HG03066 (cell line): Measurements from ENCODE around the gene CHRNB1.

ENCODE experiments used
- ATAC-seq: cut with Tn5 transposase; IDR thresholded peaks from one replicate; pipeline ENCODE4 v1.9.1; 2021; ENCODE audit warnings: low read depth; ENCODE audit not compliant: unreplicated experiment

Gene CHRNB1

DNA sequence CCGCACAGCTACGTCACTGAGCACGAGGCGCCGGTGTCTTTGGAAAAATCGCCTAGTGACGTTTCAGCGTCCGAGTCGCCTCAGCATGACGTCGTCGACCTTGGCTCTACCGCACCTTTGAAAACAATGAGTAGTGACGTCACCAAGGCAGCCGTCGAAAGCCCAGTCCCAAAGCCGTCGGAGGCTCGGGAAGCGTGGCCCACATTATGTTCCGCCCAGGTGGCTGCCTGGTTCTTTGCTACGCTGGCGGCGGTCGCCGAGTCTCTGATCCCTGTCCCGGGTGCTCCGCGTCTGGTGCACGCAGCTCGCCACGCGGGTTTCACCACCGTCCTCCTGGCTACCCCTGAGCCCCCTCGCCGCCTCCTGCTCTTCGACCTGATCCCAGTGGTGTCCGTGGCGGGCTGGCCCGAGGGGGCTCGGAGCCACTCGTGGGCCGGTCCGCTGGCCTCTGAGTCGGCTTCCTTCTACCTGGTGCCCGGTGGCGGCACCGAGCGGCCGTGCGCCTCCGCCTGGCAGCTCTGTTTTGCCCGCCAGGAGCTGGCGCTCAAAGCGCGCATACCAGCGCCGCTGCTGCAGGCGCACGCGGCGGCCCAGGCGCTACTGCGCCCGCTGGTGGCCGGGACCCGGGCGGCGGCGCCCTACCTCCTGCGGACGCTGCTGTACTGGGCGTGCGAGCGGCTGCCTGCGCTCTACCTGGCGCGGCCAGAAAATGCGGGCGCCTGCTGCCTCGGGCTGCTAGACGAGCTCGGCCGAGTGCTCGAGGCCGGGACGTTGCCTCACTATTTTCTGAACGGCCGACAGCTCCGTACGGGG lies 8.1 kb upstream of the CHRNB1 start:
- no peak for ATAC-seq

DNA sequence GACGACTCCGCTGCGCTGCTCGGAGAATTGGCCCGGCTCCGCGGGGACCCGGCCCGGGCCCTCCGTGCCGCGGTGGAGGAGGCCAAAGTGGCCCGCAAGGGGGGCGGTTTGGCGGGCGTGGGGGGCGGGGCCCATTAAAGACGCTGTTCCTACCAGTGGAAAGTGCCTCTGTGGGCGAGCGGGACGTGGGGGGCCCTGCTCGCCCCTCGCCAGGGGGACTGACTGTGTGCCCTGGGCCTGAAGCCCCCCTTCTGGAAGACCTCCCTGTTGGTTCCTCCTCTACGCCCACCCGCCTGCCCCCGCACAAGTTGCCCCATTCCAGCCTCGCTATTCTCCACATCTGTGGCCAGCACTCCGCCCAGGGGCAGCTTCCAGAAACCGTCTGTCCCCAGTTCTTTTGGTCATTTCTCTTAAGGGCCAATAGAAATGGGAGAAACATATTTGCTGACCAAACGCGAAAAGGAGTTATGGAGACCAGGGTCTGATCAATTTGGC lies 7.4 kb upstream of the CHRNB1 start:
- no peak for ATAC-seq

DNA sequence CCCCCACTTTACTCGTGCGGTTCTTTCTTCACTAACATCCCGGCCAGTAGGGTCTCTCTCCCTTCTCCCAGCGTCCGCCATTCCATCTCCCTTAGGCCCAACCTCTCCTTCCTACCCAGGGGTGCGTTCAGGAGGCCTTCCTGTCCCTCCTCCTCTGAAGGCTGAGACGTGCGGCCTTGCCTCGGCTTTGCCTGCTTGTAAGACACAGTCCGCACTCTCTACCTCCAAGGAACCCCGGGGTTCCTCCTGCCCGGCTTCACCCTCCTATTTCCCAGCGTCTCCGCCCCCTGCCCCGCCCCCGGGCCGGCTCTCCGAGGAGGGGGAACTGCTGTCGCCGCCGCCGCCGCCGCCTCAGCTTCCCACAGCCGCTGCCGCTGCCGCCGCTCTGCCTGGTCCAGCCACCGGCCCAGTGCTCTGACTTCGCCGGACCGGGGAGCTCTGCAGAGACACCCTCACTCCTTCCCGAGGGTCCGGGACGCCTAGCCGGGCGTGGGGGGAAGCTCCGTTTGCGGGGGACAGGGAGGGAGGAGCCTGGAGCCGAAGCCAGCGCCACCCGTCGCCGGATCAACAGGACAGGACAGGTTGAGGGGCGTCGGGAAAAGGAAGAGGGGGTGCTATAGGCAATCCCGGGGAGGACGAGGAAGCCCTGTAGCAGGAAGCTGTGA lies 6.8 kb upstream of the CHRNB1 start:
- ATAC-seq = no peak

DNA sequence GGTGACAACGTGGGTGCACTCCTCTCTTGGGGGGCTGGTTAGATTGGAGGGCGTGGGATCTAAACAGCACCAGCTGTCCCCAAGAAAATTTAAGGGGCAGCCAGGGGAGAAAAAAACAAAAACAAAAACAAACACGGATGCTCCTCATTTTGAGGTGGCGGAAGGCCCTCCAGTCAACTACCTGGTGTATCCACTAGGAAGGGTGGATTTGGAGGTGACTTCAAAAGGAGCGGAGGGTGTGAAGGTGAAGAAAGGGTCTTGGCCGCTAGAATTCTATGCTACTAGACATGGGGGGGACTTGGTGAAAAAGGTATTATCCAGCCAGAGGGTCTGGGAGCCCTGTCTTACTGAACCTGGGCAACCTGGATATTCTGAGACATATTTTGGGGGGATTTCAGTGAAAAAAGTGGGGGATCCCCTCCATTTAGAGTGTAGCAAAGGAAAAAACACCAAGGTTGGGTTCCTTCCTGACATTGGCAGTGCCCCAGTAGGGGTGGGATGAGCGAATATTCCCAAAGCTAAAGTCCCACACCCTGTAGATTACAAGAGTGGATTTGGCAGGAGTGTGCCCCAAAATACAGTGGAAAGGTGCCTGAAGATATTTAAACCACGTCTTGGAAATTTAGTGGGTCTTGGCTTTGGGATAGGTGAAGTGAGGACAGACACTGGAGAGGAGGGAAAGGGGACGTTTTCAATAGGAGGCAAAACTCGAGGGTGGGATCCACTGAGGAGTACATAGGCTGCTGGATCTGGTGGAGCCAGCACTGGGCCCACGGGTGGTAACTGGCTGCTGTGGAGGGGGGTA lies 6.0 kb upstream of the CHRNB1 start:
- ATAC-seq = no peak

DNA sequence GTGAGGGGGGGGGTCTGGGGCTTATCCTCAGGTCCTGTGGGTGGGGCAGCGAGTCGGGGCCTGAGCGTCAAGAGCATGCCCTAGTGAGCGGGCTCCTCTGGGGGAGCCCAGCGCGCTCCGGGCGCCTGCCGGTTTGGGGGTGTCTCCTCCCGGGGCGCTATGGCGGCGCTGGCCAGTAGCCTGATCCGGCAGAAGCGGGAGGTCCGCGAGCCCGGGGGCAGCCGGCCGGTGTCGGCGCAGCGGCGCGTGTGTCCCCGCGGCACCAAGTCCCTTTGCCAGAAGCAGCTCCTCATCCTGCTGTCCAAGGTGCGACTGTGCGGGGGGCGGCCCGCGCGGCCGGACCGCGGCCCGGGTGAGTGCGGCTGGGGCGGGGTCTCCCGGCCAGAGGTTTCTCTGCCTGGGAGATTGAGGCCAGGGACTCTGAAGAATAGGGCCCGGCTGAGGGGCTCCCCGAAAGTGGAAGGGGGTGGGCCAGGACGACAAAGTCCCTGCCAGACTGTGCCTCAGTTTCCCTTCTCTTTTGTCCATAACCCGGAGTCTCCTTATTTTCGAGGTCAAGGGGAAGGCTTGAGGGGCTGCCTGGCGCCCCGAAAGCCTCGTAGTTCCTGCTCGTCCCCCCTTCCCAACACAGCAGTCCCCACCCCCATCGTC lies 5.3 kb upstream of the CHRNB1 start, which contains the start of gene FGF11:
TSS of gene FGF11 (plus strand) at position 51 of the 651 bp plus-strand sequence. CDS start at position 160, 109 bp downstream.
- ATAC-seq = no peak

DNA sequence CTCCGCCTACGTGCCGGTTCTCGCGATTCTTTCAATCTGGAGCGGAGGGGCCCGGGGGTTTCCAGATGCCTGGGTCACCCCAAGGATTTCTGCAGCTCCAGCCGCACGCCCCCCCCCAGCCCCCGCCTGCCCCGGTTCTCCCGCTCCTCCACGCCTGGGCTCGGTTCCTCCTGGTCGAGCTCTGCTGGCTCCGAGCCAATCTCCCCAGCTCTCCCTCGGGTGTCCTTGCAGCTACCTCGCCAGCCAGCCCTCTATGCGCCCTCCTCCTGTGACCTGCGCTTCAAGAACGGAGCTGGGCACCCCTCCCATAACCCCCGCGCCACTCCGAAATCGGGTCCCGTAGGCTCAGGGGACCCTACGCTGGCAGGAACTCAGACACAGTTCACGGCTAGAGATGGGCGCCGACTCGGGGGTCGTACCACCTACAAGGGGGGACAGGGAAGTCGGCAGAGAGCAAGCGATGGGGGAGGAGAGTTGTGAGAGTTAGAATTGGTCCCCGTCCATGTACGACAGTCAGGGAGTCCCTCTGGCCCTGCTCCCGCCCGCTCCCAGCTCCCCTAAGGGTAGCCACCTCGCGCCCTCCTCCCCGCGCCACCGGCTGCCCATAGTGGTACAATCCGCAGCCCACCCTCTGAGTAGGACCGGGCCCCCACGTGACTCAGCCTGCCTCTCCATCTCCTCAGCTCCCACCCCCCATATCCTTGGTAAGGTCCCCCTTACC lies 4.6 kb upstream of the CHRNB1 start:
- ATAC-seq = no peak

DNA sequence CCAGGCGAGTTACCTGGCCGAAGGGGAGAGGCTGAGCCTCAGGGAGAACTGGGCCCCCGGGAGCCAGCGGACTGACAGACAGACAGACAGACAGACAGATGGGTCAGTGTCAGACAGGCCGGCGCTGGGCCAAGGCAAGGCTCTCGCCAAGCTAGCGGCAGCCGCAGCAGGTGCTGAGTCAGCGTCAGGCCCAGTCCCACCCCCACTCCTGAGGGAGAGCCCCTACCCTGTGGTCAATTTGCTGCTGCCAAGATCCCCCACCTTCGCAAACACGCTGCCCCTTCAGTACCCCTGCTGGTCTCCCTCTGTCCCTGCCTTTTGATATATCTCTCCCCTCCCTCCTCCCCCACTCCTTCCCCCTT lies 4.0 kb upstream of the CHRNB1 start:
- ATAC-seq = no peak

DNA sequence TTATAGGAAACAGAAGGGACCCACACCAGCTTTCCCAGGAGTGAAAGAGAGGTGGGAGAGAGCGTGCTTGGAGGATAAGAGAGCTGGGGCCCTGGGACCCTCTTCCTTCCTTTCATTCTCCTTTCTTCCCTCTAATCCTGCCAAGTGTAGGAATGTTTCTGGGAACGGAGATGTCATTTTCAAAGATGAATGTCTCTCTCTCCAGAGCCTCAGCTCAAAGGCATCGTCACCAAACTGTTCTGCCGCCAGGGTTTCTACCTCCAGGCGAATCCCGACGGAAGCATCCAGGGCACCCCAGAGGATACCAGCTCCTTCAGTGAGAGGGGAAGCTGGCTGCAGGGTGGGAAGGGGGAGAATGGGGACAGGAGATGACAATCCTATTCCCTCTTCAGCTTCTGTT lies 3.6 kb upstream of the CHRNB1 start:
- no peak for ATAC-seq

DNA sequence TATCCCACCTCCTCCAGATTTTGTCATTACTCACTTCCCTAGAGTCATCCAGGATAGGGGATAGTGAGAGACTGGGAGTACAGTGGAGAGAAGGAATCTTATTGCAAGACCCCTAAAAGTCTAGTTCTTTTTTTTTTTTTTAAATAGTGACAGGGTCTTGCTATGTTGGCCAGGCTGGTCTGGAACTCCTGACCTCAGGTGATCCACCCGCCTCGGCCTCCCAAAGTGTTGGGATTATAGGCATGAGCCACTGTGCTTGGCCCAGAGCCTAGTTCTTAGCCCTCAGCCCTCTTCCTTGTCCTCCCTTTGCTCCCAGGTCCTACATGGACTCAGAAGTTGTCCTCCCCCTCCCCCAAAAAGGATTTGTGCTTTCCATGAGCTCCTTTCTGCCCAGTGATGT lies 2.7 kb upstream of the CHRNB1 start:
- no peak for ATAC-seq

DNA sequence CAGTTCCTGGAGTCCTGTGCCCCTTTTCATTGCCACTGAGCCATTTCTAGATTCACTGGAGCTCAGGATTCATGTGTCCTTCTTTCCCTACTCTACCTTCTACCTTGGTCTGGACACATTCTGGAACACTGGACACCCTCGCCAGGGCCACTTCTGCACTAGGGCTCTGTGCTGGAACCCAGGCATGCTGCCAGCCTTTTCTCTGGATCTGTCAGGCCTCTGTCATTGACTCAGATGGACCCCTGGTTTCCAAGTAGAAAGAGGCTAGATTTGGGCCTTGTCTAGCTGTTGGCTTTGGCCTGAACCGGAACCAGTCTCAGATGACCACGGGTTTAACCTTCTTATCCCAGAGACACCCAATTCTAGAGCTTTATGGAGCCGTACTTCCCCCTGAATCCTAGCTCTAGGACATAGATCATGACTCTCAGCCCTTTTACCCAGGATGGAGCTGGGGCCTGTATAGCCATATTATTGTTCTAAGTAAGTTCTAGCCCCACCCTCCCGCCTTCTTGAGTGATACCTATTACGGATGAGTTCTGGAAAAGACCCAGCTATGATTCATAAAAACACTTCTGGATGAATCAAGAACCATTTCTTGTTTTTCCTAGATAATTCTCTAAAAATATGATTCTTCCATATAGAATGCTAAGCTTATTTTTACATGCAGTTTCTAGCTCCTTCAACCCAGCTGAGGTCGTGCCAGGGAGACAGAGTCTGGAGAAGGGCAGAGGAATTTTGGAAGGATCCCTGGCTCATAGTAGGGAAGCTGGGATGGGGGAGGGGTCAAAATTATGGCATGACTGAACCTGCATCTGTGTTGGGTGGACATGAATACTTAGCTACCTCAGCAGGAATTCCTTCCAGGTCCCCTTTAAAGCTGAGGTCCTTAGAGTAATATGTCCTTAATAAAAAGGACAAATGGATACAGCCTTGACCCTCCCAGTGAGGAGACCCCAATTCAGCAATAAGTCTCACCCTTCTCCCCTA lies 1.1 kb upstream of the CHRNB1 start:
- ATAC-seq = no peak

DNA sequence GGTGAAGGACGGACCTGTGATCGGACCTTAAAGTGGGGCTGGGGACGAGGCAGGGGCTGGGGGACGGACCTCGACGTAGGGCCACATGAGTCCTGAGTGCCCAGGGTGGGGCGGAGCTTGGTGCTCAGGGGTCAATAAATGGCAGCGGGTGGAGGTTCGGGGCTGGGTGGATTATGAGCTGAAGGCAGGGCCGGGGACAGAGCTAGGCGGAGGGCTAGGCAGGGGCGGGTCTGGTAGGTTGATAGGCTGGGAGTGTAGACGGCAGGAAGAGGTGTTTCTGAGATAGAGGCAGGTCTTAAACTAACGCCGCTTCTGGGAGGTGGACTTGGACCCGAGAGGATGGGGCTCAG lies 733 bp downstream of the CHRNB1 start:
- no peak for ATAC-seq

DNA sequence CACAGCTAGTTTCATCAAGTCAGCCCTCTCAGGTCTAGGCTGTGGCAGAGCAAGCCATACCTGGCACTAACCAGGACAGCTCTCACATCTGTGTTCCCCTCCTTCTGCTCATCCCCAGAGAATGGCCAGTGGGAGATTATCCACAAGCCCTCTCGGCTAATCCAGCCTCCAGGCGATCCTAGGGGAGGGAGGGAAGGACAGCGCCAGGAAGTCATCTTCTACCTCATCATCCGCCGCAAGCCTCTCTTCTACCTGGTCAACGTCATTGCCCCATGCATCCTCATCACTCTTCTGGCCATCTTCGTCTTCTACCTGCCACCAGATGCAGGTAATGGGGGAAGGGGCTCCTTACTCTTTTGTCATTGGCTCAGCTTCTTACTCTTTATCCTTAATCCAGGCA lies 3.6 kb downstream of the CHRNB1 start:
- no peak for ATAC-seq

DNA sequence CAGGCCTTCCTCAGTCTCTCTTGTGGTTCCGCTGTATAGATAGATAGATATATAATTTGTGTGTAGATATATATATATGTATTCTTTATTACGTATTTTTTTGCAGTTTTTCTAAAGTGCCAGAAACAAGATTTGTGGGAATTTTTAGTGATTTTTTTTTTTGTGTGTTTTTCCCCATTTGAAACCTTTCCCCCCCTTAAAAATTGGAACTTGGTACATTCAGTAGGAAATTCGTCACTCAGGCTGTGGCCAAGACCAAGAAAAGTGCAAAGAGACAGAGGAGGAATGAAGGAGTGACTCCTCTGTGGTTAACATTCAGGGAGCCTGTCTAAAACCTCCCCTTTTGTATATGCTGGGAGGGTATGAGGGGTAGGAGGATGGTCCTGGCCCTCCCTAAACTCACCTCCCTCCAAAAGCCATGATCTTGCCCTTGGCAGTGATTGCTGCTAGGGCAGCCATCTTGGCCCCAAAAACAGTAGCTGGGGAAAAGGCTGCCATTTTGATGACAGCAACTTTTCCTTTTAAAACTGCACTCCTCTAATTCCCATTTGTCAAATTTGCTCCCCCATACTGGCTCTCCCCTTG lies 15.2 kb downstream of the CHRNB1 start:
- no peak for ATAC-seq

DNA sequence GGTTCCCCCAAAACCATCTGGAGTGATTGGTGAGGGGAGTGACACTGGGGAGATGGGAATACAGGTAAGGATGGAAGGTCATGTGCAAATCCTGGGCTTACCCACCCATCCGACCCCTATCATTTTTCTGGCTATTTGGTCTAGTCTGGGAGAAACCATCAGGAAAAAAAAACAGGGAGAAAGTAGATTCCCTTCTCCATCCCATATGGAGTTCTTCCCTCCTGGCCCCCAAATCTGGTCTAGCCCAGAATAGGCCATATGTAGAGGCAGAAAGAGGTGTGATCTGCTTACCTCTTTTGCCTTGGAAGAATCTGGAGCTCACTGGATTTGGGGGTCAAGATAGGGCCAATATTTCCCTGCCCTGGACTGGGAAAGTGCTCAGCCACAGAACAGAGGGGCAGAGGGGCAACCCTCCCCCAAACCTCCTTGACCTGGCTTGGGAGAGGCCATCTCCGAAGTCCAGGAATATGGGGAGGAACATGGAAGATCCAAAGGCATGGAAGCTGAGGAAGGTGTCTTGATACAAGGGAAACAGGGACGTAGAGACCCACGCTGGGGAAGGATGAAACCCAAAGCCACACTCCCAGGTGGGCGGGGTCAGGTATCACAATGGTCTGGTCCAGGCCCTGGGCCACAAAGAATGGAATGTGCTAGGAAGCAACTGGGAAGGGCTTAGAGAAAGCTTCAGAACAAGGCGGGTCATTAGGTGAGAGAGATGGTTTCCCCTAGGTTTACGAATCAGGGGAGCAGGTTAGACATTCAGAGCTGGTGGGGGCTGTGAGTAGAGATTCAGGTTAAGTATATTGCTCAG lies 16.2 kb downstream of the CHRNB1 start:
- ATAC-seq = no peak

DNA sequence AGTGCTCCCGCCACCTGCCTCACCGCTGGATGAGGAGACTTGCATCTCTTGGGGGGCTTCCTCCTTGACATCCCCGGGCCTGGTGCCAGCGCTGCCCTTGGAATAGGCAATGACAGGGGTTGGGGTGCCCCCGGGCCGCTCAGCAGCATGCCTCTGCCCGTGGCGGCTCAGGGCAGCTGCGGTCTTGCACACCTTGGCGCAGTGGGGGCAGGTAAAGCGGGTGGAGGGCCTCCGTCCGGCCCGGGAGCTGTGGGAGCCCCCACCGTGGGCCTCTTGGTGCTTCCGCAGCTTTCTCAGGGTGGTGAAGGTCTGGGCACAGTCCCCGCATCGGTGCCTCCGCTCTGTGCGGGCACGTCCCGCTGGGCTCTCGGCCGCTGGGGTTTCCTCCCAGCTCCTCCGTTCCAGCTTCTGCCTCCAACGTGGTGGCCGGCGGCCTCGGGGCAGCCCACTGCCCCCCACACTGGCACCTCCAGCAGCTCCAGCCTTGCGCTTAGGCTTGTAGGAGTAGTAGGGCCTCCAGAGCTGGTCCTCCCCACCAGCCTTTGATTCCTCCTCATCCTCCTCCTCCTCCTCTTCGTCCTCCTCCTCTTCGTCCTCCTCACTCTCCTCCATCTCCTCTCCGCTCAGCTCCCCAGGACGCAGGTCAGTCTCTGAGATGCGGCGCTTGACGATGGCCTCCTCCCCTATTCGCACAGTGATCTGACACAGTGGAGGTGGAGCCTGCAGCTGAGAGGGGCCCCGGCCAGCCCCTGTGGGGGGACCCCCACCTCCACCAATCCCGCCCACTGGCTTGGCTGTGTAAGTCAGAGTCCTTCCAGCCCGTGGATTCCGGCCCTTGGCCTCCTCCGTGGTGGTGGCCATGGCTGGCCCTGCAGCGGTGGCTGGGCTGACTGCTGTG lies 17.9 kb downstream of the CHRNB1 start:
- no peak for ATAC-seq

DNA sequence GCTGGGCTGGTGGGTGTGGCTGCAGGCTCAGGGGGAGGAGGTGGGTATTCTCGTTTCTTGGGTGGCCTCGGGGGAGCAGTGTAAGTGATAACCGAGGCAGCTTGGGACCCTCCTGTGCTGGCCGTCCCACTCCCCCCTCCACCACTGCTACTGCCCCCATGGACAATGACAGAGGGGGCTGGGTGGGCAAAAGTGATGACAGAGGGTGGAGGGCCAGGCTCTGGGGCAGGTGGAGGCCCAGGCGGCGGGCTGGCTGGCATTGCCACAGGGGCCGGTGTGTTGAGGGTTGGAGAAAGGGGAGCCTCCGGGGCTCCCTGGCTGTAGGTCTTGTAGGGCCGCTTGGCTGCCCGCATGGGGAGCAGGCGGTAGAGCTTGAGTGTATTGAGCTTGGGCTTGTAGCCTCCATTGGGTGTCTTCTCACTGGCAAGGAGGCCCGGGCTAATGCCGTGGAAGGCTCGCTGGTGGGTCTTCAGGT lies 18.5 kb downstream of the CHRNB1 start:
- no peak for ATAC-seq

DNA sequence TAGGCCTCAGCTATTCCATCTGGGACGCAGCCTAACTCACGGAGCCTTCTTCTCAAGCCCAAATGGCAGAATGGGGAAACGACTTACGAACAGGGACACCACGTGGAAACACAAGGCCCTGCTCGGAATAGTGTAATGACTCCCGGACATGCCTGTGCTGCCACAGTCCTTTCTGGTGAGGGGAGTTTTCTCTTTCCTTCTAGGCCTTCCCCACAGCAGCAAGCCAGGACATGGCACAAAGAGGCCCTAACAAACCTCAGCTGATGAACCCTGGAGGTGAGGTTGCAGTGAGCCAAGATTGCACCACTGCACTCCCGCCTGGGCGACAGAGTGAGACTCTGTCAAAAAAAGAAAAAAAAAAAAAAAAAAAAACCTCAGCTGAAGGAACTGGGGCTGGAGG lies 19.2 kb downstream of the CHRNB1 start:
- ATAC-seq = no peak
